HCT116 (cell line): ENCODE measurements around the gene TFE3. TPM values are rescaled to one million over a fixed set of nuclear protein-coding genes. Genes with fewer than 3 reads are reported as not detected.
A peak's percentile ranks its signal among the peaks of the same experiment; 100 is the strongest.

Experiments
- ATAC-seq: fragments of 200-7000 bp; cut with Tn5 transposase; 2 replicates; pipeline ENCODE4 v1.9.1; 2020; ENCODE audit warnings: mild to moderate bottlenecking, moderate library complexity
- BruUV-seq: library from RNA; stranded (reverse); fragments of 400-500 nt; replicated peaks from 2 replicates; lab custom pipeline; 2021; lab: Mats Ljungman, UMichigan
- CTCF ChIA-PET: fragments of 300-600 bp; sonication (Branson Sonifier 250); formaldehyde crosslinking; loops from one replicate; lab custom pipeline; 2021; ENCODE audit warnings: antibody characterized with exemption; lab: Charles Lee
- POLR2A ChIA-PET: fragments of 300-600, 350-600 bp; sonication (Branson Sonifier 250); formaldehyde crosslinking; loops from one replicate; lab custom pipeline; 2021; ENCODE audit warnings: antibody characterized with exemption; lab: Charles Lee
- RAD21 ChIA-PET, 2 experiments: fragments of 300-600 bp; sonication (Branson Sonifier 250); formaldehyde crosslinking; loops; one replicate each; lab custom pipeline; 2023; ENCODE audit warnings: low total read pairs in 2 of 2; ENCODE audit not compliant: uncharacterized antibody in 2 of 2, unreplicated experiment in 2 of 2, low non-redundant PET in 1 of 2; lab: Charles Lee
- DNase-seq: peaks from one replicate; pipeline ENCODE4 v3.0.0-alpha.2; 2010; ENCODE audit warnings: low read depth, low spot score
- H2AFZ ChIP-seq: fragments of 200-600 bp; shearing (Covaris generic), sonication (generic); 2 replicates; pipeline ENCODE4 v1.6.1; 2017; ENCODE audit warnings: low read depth, mixed run types, mixed read lengths, antibody characterized with exemption, low read length; ENCODE audit not compliant: poor library complexity, severe bottlenecking
- H3K27ac ChIP-seq: 2 replicates; pipeline ENCODE4 v1.5.1; 2012; ENCODE audit warnings: low read depth, low read length
- H3K27me3 ChIP-seq: fragments of 200-600 bp; sonication (generic); 2 replicates; pipeline ENCODE4 v1.6.1; 2016; ENCODE audit warnings: mixed run types, low read length, mixed read lengths; ENCODE audit not compliant: insufficient read depth
- H3K36me3 ChIP-seq, 2 experiments: fragments of 200-500 bp in 1 of 2; fragments of 200-600 bp in 1 of 2; sonication (Bioruptor generic) in 1 of 2; sonication (generic) in 1 of 2; 2 replicates each; pipeline versions ENCODE4 v1.5.1 to v1.6.1; 2014 to 2016; ENCODE audit warnings: low read length in 2 of 2, inconsistent platforms in 1 of 2, mixed read lengths in 1 of 2, mixed run types in 1 of 2; ENCODE audit not compliant: insufficient read depth in 2 of 2, control insufficient read depth in 1 of 2
- H3K4me1 ChIP-seq, 2 experiments: fragments of 200-600 bp in 1 of 2; sonication (generic) in 1 of 2; 2 replicates each; pipeline versions ENCODE4 v1.5.1 to v1.6.1; 2012 to 2017; ENCODE audit warnings: low read length in 2 of 2, inconsistent platforms in 1 of 2, mild to moderate bottlenecking in 1 of 2, mixed read lengths in 1 of 2, mixed run types in 1 of 2, moderate library complexity in 1 of 2; ENCODE audit not compliant: insufficient read depth in 2 of 2, control insufficient read depth in 1 of 2
- H3K4me2 ChIP-seq: fragments of 200-600 bp; sonication (generic); 2 replicates; pipeline ENCODE4 v1.6.1; 2017; ENCODE audit warnings: mixed run types, low read length, mixed read lengths
- H3K4me3 ChIP-seq, 2 experiments: fragments of 200-600 bp in 1 of 2; sonication (generic) in 1 of 2; replicated peaks in 1 of 2; 2 replicates each; pipeline ENCODE4 v1.5.1; 2011 to 2016; ENCODE audit warnings: low read length in 2 of 2, control low read depth in 1 of 2, low read depth in 1 of 2, mild to moderate bottlenecking in 1 of 2, mixed read lengths in 1 of 2, mixed run types in 1 of 2
- H3K79me2 ChIP-seq: fragments of 200-600 bp; sonication (generic); 2 replicates; pipeline ENCODE4 v1.6.1; 2017; ENCODE audit warnings: mild to moderate bottlenecking, mixed run types, low read length, moderate library complexity, mixed read lengths; ENCODE audit not compliant: insufficient read depth
- H3K9ac ChIP-seq: fragments of 200-600 bp; sonication (generic); 2 replicates; pipeline ENCODE4 v1.6.1; 2016; ENCODE audit warnings: low read length, mixed read lengths
- H3K9me2 ChIP-seq: fragments of 200-600 bp; sonication (generic), shearing (Covaris generic); 2 replicates; pipeline ENCODE4 v1.6.1; 2017; ENCODE audit warnings: mixed run types, mild to moderate bottlenecking, moderate library complexity; ENCODE audit not compliant: insufficient read depth
- H3K9me3 ChIP-seq, 2 experiments: fragments of 200-500 bp in 1 of 2; fragments of 200-600 bp in 1 of 2; sonication (Bioruptor generic) in 1 of 2; sonication (generic) in 1 of 2; 2 replicates each; pipeline ENCODE4 v1.6.1; 2014 to 2017; ENCODE audit warnings: low read length in 2 of 2, mixed read lengths in 2 of 2, inconsistent platforms in 1 of 2, low read depth in 1 of 2, mild to moderate bottlenecking in 1 of 2, mixed run types in 1 of 2, moderate library complexity in 1 of 2; ENCODE audit not compliant: control insufficient read depth in 1 of 2, insufficient read depth in 1 of 2
- H4K20me1 ChIP-seq: fragments of 200-600 bp; sonication (generic), shearing (Covaris generic); 2 replicates; pipeline ENCODE4 v1.6.1; 2017; ENCODE audit warnings: mixed run types, mild to moderate bottlenecking, moderate library complexity; ENCODE audit not compliant: insufficient read depth
- ATF3 ChIP-seq: IDR thresholded peaks from 2 replicates; pipeline ENCODE4 v1.6.1; 2012
- CBX3 ChIP-seq: IDR thresholded peaks from 2 replicates; pipeline ENCODE4 v1.6.1; 2012; ENCODE audit warnings: low read depth
- ELF1 ChIP-seq: IDR thresholded peaks from 2 replicates; pipeline ENCODE4 v1.6.1; 2012; ENCODE audit warnings: low read depth, borderline replicate concordance
- EZH2 ChIP-seq: fragments of 200-600 bp; sonication (generic); IDR thresholded peaks from 2 replicates; pipeline ENCODE4 v1.6.1; 2017; ENCODE audit warnings: antibody characterized with exemption, mixed run types
- EZH2phosphoT487 ChIP-seq: fragments of 200-600 bp; IDR thresholded peaks from 2 replicates; pipeline ENCODE4 v1.6.1; 2018; ENCODE audit warnings: antibody characterized with exemption, borderline replicate concordance
- POLR2A ChIP-seq: IDR thresholded peaks from 2 replicates; pipeline ENCODE4 v1.7.0; 2011; ENCODE audit warnings: borderline replicate concordance; ENCODE audit not compliant: insufficient read depth, insufficient read length; ENCODE audit errors: extremely low read depth
- SP1 ChIP-seq: IDR thresholded peaks from 2 replicates; pipeline ENCODE4 v1.6.1; 2012; ENCODE audit warnings: low read depth
- TCF7L2 ChIP-seq: IDR thresholded peaks from 2 replicates; pipeline ENCODE4 v1.7.0; 2011; ENCODE audit warnings: borderline replicate concordance, inconsistent platforms; ENCODE audit not compliant: insufficient read depth, insufficient read length; ENCODE audit errors: extremely low read depth
- YY1 ChIP-seq: IDR thresholded peaks from 2 replicates; pipeline ENCODE4 v1.6.1; 2011; ENCODE audit warnings: low read length, low read depth, moderate library complexity, mild to moderate bottlenecking; ENCODE audit not compliant: insufficient replicate concordance; ENCODE audit errors: extremely low read depth
- ZFX ChIP-seq: fragments of 450-650 bp; IDR thresholded peaks from 2 replicates; pipeline ENCODE4 v1.6.1; 2017
- ZNF274 ChIP-seq: fragments of 200-500 bp; sonication (Bioruptor generic); IDR thresholded peaks from 2 replicates; pipeline ENCODE4 v1.6.1; 2014; ENCODE audit warnings: mild to moderate bottlenecking, low read depth, low read length, inconsistent platforms
- intact Hi-C: fragments of 100-400 bp; cut with micrococcal nuclease; formaldehyde crosslinking; loops from 2 replicates; pipeline ENCODE4 v1.10.0; 2022
- total RNA-seq: library from RNA; stranded (reverse); gene quantifications from one replicate; pipeline ENCODE4 v1.2.1, GENCODE V29; 2021; ENCODE audit not compliant: unreplicated experiment
- TF ChIP-seq, protein P1 (sequence below), 3 experiments: fragments of 200-600 bp in 1 of 3; sonication (generic) in 1 of 3; IDR thresholded peaks in 2 of 3; conservative IDR thresholded peaks in 1 of 3; 2 replicates each; pipeline ENCODE4 v1.5.1; 2012 to 2017; ENCODE audit warnings: low read depth in 2 of 3, low read length in 2 of 3, antibody characterized with exemption in 1 of 3, borderline replicate concordance in 1 of 3, control low read depth in 1 of 3, mild to moderate bottlenecking in 1 of 3, mixed read lengths in 1 of 3, mixed run types in 1 of 3, moderate library complexity in 1 of 3; ENCODE audit not compliant: insufficient read depth in 1 of 3

Gene TFE3
- total RNA-seq, 1 experiment from 2014 or later: 17.1 TPM

DNA sequence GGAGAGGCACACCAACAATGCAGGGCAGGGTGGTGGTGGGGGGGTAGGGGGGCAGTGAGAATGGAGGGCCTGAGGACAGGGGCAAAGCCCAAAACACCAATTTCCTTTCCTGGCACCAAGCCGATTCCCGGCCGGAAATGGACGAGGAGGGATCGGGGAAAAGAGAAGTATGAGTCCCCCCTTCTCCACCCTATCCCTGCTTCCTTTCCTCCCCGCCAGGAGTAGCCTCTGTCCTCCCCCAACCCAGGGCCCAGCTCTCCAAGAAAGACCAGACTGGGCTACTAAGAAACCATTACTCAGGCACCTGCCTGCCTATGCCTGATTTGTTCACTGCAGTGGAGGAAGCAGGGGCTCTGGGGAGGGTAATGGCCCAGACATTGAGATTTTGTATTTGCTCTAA, 16.0 kb upstream of the TFE3 start:
- H3K79me2 ChIP-seq: no peaks in the 10 kb centered on the region
- H3K27ac ChIP-seq: peak overlapping the region; percentile 76
- no peak overlapping the region for H2AFZ ChIP-seq
- POLR2A ChIA-PET: no interaction called here
- intact Hi-C loops: no loop called here
- H3K27me3 ChIP-seq: no peaks in the 10 kb centered on the region
- H3K9me2 ChIP-seq: no peaks in the 10 kb centered on the region
- TSS peak; percentile 79 for BruUV-seq
- DNase-seq: no peak
- RAD21 ChIA-PET: interaction anchor here in 1 of 2 experiments (0.6 kb wide), 1 partner anchor 18 kb away, joined by 3 read pairs; no protein-coding TSS in a partner anchor
- peak overlapping the region; percentile 84 for H3K4me2 ChIP-seq
- CTCF ChIA-PET: no interaction called here
- no peaks in the 10 kb centered on the region for H4K20me1 ChIP-seq
- TF ChIP-seq SP1: no peak
- TF ChIP-seq ELF1: no peak
- no peak for TF ChIP-seq POLR2A
- TF ChIP-seq ATF3: no peak
- no peak for TF ChIP-seq ZNF274
- TF ChIP-seq YY1: no peak
- TF ChIP-seq EZH2phosphoT487: no peak
- no peak for TF ChIP-seq ZFX
- TF ChIP-seq, protein P1, sequence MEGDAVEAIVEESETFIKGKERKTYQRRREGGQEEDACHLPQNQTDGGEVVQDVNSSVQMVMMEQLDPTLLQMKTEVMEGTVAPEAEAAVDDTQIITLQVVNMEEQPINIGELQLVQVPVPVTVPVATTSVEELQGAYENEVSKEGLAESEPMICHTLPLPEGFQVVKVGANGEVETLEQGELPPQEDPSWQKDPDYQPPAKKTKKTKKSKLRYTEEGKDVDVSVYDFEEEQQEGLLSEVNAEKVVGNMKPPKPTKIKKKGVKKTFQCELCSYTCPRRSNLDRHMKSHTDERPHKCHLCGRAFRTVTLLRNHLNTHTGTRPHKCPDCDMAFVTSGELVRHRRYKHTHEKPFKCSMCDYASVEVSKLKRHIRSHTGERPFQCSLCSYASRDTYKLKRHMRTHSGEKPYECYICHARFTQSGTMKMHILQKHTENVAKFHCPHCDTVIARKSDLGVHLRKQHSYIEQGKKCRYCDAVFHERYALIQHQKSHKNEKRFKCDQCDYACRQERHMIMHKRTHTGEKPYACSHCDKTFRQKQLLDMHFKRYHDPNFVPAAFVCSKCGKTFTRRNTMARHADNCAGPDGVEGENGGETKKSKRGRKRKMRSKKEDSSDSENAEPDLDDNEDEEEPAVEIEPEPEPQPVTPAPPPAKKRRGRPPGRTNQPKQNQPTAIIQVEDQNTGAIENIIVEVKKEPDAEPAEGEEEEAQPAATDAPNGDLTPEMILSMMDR (IDR thresholded peaks at IDR 0.05 in 2 of 3, conservative IDR thresholded peaks at IDR 0.05 in 1 of 3; ENCODE audit: borderline replicate concordance in 1 of 3, insufficient read depth in 1 of 3, low read depth in 2 of 3, low read length in 2 of 3): no peak
- TF ChIP-seq CBX3: no peak
- TF ChIP-seq EZH2: no peak
- no peak for TF ChIP-seq TCF7L2
- peak; percentile 67 for ATAC-seq
- peak overlapping the region; percentile 68 for H3K9ac ChIP-seq
- no peaks in the 10 kb centered on the region for H3K9me3 ChIP-seq
- H3K4me1 ChIP-seq: peaks cover 2 to 12% of the 10 kb centered on the region in 2 experiments; a peak in 3 of 4 replicates
- no peaks in the 10 kb centered on the region for H3K36me3 ChIP-seq
- peak overlapping the region; percentile 72 to 78 for H3K4me3 ChIP-seq
